HG03342 (cell line): ENCODE results near the gene RFX2.

Experiments
- ATAC-seq: cut with Tn5 transposase; IDR thresholded peaks from one replicate; pipeline ENCODE4 v1.9.1; 2021; ENCODE audit warnings: mild to moderate bottlenecking, moderate library complexity; ENCODE audit not compliant: unreplicated experiment

Gene RFX2

DNA sequence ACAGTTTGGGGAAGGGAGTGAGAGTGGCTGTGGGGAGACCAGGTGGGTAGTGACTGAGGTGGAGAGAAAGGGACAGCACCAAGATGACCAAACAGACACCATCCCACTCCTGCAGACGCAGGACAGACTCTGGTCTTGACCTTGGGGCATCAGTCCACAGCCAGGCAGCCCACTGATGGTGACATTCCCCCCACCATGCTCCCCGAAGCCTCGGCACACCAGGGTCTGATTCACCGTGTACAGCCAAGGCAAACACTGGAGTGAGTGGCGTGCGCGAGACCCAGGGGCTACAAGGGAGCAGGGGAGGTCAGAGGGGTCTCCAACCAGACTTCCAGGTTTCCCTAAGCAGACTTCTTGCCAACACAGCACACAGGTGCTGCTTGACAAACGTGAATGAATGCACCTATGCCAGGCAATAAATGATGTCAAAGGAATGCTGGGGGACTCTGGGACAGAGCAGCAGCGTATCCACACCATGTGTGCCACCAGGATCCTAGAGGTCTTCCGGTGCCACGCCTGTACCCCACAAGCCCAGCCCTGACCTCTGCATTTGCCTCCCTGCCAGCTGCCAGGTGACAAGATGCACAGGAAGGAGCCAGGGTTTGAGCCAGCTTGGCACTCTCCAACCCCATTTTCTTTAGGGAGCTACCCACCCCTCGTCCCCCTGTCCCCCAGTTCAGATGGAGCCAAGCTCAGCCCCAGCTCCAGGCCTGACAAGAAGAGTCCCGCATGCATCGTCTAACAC, 150.9 kb downstream of the RFX2 start:
- no peak for ATAC-seq

DNA sequence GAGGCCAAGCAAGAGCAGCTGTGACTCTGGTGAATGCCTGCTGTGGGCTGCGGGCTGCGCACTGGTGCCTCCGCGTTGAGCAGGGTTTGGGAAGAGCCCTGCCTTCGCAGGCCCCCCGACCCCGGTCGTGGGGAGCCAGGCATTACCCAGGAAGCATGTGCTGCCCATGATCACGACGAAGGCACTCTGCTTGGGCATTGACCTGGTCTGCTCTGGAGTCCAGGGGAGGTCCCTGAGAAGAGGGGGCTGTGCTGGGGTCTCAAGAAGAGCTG, 151.5 kb downstream of the RFX2 start:
- no peak for ATAC-seq

GRCh38 chr19:5958074-5958850, 152.0 kb downstream of the RFX2 start:
- ATAC-seq: no peak

- ATAC-seq: no peak
Measured at GRCh38 chr19:5957170-5957569, 153.1 kb downstream of the RFX2 start.

GRCh38 chr19:5956728-5957127, 153.6 kb downstream of the RFX2 start:
- ATAC-seq: no peak

GRCh38 chr19:5956323-5956722, 154.0 kb downstream of the RFX2 start:
- no peak for ATAC-seq

DNA sequence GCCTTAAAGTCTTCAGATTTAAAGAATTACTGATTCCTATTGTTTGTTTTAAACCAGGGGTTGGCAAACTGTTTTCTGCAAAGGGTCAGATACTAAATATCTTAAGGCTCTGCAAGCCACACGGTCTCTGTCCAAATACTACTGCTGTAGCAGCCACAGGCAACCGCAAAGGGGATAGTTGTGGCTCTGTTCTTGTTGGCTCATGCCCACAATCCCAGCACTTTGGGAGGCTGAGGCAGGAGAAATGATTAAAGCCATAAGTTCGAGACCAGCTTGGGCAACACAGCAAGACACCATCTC, 154.7 kb downstream of the RFX2 start:
- no peak for ATAC-seq

- no peak for ATAC-seq
Measured at GRCh38 chr19:5954293-5954692, 156.0 kb downstream of the RFX2 start.

DNA sequence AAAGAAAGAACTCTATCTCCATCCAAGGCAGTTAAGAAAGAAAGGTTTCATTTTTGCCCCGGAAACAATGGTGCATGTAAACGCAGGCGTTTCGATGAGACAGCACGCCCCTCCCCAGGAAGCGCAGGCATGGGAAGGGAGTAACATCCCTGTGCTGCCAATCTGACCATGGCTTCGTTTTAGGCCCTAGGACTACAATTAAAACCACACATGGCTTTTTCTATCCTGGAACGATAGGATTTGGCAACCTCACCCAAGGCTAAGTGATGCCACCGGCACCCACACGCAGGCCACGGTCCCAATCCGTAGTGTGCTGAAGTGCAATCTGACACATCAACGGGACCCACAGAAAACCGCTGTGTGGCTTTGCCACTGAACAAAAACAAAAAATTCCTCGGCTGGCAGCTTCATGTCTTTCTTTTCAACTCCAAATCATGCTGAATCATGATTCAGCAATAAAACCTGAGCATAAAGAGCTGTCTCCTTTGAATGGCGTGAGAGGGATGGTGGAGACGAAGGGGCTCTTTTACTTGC, 156.6 kb downstream of the RFX2 start:
- no peak for ATAC-seq

DNA sequence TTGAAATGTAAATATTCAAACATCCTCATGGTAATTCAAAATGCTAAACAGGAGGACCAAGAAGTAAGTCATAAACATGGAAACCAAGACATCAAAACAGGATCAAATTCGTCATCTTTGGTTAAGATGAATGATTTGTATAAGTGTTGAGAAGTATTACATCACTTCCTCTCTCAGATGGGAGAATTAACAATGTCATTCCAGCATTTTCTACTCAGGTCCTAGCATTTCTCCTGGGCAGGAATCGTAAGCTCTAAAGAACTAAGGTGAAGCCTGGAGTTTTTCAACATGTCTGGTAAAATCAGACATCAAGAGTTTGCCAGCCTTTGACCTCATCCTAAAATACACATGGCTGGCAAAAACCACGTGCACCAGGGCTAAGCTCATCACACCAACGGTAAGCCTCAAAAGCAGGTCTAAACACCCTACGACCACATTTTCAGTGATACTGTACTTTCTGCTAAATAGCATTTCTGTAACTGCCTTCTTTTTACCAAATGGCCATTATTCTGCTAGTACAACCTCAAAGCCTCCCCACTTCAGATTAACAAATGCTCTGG, 157.2 kb downstream of the RFX2 start:
- no peak for ATAC-seq

DNA sequence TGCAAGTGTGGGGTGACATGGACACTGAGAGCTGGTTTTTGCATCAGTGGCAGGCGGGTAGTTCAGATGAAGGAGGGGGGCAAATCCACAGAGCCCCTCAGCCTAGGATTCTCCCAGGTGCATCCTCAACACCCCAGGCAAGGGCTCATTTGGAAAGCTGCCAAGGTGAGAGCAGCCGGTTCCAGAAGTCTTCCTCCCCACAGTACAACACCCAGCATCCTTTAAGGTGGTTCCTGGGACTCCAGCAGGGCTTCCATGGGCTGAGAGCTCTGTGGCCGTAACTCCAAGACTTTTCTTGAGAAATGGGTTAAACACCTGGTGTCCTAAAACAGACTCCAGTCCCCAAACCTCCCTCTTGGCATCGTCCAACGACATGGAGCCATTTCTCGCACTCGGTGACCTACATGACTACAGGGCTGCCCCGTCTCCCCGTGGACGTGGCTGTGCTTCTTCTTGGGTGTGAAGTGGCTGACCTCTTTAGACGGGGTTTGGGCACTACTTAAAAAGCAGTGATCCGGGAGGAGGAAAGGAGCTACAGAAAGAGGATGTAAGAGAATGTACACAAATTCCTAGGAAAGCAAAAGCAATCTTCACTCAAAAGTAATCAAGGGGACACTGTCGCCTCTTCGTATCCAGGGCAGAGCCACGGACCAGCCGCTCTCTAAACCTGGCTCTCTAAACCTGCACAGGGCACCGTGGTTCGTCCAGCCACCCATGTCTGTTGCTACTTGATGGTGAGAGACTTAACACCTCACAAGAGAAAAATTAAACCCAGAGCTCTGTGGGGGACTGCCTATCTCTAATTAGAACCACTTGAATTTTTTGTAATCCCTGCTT, 157.9 kb downstream of the RFX2 start:
- ATAC-seq: no peak

DNA sequence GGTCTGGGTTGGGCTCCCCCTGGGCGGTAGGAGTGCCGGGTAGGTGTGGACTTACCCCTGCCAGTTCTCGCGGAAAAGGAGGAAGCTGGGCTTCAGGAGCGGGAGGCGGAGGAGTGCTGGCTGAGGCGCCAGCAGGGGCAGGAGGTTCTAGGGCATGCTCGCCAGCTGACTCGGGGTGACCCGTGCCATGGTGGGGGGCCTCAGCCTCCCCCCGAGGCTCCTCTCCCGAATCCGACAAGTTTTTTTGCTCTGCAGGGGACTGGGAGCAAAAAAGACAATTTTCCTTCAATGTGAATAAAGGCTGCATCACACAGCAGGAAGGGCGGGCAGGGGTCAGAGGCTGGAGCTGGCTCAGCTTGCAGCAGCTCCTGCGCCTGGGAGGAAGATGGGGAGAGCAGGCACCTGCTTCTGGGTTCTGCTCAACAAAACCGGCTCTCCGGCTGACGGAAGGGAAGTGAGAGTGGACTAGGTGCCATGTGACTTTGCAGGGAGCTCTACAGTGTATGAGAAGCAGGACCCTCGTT, 158.9 kb downstream of the RFX2 start:
- ATAC-seq: no peak

DNA sequence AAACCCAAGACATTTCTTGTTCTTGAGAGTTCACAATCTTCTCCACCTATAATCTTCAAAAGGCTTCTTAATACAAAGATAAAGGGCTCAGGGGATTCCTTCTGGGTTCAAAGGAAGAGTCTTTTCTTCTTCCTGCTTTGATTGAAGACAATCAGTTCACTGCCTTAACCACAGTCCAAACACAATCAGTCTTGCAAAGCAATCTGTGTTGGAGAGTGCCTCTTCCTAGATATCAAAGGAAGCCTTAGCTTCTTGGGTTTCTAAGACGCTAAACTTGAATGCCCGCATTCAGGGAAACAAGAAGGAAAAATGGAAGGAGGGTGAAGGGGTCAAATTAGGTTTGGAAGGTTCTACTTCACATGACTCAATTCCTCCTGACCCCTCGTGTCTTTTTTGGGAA, 159.6 kb downstream of the RFX2 start:
- no peak for ATAC-seq

GRCh38 chr19:5949792-5950305, 160.5 kb downstream of the RFX2 start:
- ATAC-seq: no peak

GRCh38 chr19:5948752-5949564, 161.3 kb downstream of the RFX2 start:
- no peak for ATAC-seq

DNA sequence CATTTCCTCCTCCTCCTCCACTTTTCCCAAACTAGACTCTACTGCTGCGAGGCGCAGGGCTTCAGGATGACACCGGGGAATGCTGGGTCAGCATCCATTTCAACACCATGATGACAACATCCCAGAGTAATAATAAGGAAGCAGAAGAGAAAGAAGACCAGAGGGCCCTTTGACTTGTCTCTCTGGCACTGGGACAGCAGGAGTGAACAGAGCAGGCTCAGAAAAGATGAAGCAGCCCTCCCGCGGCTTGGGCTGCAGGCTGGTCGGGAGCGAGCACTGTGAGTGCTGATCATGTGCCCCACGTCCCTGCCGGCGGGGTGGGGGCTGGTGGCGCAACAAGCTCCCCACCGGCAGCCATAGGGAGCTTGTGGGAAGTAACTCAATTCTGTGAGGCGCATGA, 162.9 kb downstream of the RFX2 start:
- ATAC-seq: no peak

DNA sequence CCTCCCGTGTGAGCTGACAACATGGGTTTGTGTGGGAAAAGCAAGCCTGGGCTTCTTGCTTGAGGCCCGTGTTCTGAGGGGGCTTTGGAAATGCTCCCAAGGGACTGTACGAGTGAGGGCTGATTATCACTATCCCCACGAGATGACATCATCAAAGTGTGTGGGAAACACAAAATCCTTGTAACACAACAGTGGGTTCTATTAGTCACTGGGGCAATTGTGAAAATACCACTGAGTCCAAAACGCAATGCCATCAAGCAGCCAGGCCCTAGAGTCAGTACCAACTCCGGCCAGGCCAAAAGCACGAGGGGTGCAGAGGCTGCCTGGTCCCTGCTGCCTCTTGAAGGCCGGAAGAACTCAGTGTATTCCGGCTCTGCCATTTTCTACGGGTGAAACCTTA, 166.7 kb downstream of the RFX2 start:
- no peak for ATAC-seq
